GM12878 (cell line): ENCODE data around the gene IRF2BPL. TPM values are rescaled to one million over a fixed set of nuclear protein-coding genes. Genes with fewer than 3 reads are reported as not detected.

Source experiments
- ATAC-seq: fragments of 200-7000 bp; cut with Tn5 transposase; 3 replicates; pipeline ENCODE4 v1.9.1; 2020; ENCODE audit warnings: mild to moderate bottlenecking, moderate library complexity
- BruUV-seq: library from RNA; stranded (reverse); fragments of 400-500 nt; replicated peaks from 2 replicates; lab custom pipeline; 2021; lab: Mats Ljungman, UMichigan
- CTCF ChIA-PET: fragments of 300-600 bp; sonication (Branson Sonifier 250); formaldehyde crosslinking; extraction: SDS; loops from one replicate; lab custom pipeline; 2021; ENCODE audit warnings: inconsistent platforms; lab: Yijun Ruan, JAX
- POLR2A ChIA-PET: fragments of 350-600 bp; formaldehyde crosslinking; extraction: SDS; loops from one replicate; lab custom pipeline; 2021; ENCODE audit warnings: inconsistent platforms; lab: Charles Lee
- RAD21 ChIA-PET: fragments of 300-600 bp; sonication (Branson Sonifier 250); formaldehyde crosslinking; loops from one replicate; lab custom pipeline; 2023; ENCODE audit warnings: antibody characterized with exemption; ENCODE audit not compliant: unreplicated experiment; lab: Charles Lee
- SMC1A ChIA-PET: fragments of 300-600 bp; sonication (Branson Sonifier 250); formaldehyde crosslinking; loops from one replicate; lab custom pipeline; 2023; ENCODE audit not compliant: unreplicated experiment, uncharacterized antibody; lab: Charles Lee
- DNase-seq: peaks from one replicate; pipeline ENCODE4 v3.0.0-alpha.2; 2011; ENCODE audit warnings: low read depth, low spot score
- FAIRE-seq: peaks from 3 replicates; lab custom pipeline; 2011; peaks lifted over from hg19 to GRCh38; lab: Jason Lieb, UNC
- H2AFZ ChIP-seq: 2 replicates; pipeline ENCODE4 v1.6.0; 2011; ENCODE audit warnings: low read depth, low read length, control low read depth; ENCODE audit not compliant: control insufficient read depth
- H3K27ac ChIP-seq: 2 replicates; pipeline ENCODE4 v1.5.1; 2011; ENCODE audit warnings: control low read depth; ENCODE audit not compliant: control insufficient read depth, insufficient read depth
- H3K27me3 ChIP-seq, 2 experiments: replicated peaks in 1 of 2; 2 replicates each; pipeline versions ENCODE4 v1.6.0 to v1.6.1; 2011; ENCODE audit warnings: low read length in 1 of 2; ENCODE audit not compliant: control insufficient read depth in 2 of 2, insufficient read depth in 2 of 2
- H3K36me3 ChIP-seq, 2 experiments: 2 replicates each; pipeline ENCODE4 v1.5.1; 2011; ENCODE audit warnings: low read length in 1 of 2; ENCODE audit not compliant: control insufficient read depth in 2 of 2, insufficient read depth in 2 of 2
- H3K4me1 ChIP-seq: 2 replicates; pipeline ENCODE4 v1.6.1; 2011; ENCODE audit warnings: mild to moderate bottlenecking, low read length, moderate library complexity, mixed read lengths; ENCODE audit not compliant: control insufficient read depth, insufficient read depth
- H3K4me2 ChIP-seq: 2 replicates; pipeline ENCODE4 v1.6.0; 2011; ENCODE audit warnings: control low read depth; ENCODE audit not compliant: control insufficient read depth, insufficient read depth
- H3K4me3 ChIP-seq: fragments of 200-600 bp; sonication (generic); 2 replicates; pipeline ENCODE4 v1.5.1; 2016
- H3K79me2 ChIP-seq: 2 replicates; pipeline ENCODE4 v1.6.0; 2011; ENCODE audit warnings: low read length; ENCODE audit not compliant: control insufficient read depth, insufficient read depth
- H3K9ac ChIP-seq: 2 replicates; pipeline ENCODE4 v1.8.0; 2011; ENCODE audit warnings: low read length, control low read depth, mixed read lengths; ENCODE audit not compliant: control insufficient read depth, insufficient read depth
- H3K9me3 ChIP-seq: replicated peaks from 3 replicates; pipeline ENCODE4 v1.5.1; 2011; ENCODE audit warnings: mild to moderate bottlenecking, low read length; ENCODE audit not compliant: control insufficient read depth, insufficient read depth
- H4K20me1 ChIP-seq: 2 replicates; pipeline ENCODE4 v1.6.0; 2011; ENCODE audit not compliant: control insufficient read depth, insufficient read depth
- CBX5 ChIP-seq: sonication (generic); IDR thresholded peaks from 2 replicates; pipeline ENCODE4 v1.6.1; 2016; ENCODE audit warnings: low read depth, moderate library complexity, mild to moderate bottlenecking, inconsistent platforms
- DPF2 ChIP-seq: fragments of 450-650 bp; IDR thresholded peaks from 2 replicates; pipeline ENCODE4 v1.6.1; 2017; ENCODE audit warnings: mild to moderate bottlenecking
- E2F8 ChIP-seq: fragments of 450-650 bp; IDR thresholded peaks from 2 replicates; pipeline ENCODE4 v1.6.1; 2018; ENCODE audit warnings: mild to moderate bottlenecking, low read depth, moderate library complexity; ENCODE audit not compliant: partially characterized antibody
- ELK1 ChIP-seq: IDR thresholded peaks from 2 replicates; pipeline ENCODE4 v1.6.1; 2012; ENCODE audit warnings: low read depth, low read length, improper control_type of control experiment
- EP300 ChIP-seq, 2 experiments: fragments of 150-350 bp in 1 of 2; IDR thresholded peaks; 2 replicates each; pipeline ENCODE4 v1.6.1; 2011 to 2012; ENCODE audit warnings: low read depth in 2 of 2, low read length in 2 of 2, borderline replicate concordance in 1 of 2, improper control_type of control experiment in 1 of 2, inconsistent platforms in 1 of 2; ENCODE audit not compliant: control insufficient read depth in 1 of 2
- ESRRA ChIP-seq: IDR thresholded peaks from 2 replicates; pipeline ENCODE4 v1.6.1; 2012; ENCODE audit warnings: mild to moderate bottlenecking, low read length, improper control_type of control experiment
- HCFC1 ChIP-seq: fragments of 150-350 bp; IDR thresholded peaks from 2 replicates; pipeline ENCODE4 v1.6.1; 2014; ENCODE audit warnings: low read length
- IKZF2 ChIP-seq, 2 experiments: fragments of 450-650 bp; IDR thresholded peaks; 2 replicates each; pipeline ENCODE4 v1.6.1; 2017; ENCODE audit warnings: mild to moderate bottlenecking in 2 of 2, moderate library complexity in 2 of 2
- JUNB ChIP-seq: IDR thresholded peaks from 2 replicates; pipeline ENCODE4 v1.6.1; 2016; ENCODE audit warnings: antibody characterized with exemption, mild to moderate bottlenecking
- MTA3 ChIP-seq: IDR thresholded peaks from 2 replicates; pipeline ENCODE4 v1.6.1; 2012; ENCODE audit warnings: low read length, inconsistent platforms, borderline replicate concordance
- NFXL1 ChIP-seq: fragments of 450-650 bp; IDR thresholded peaks from 2 replicates; pipeline ENCODE4 v1.6.1; 2017; ENCODE audit warnings: antibody characterized with exemption, mild to moderate bottlenecking, borderline replicate concordance
- PML ChIP-seq: IDR thresholded peaks from 2 replicates; pipeline ENCODE4 v1.6.1; 2012; ENCODE audit warnings: low read length, inconsistent platforms
- POLR2AphosphoS5 ChIP-seq: IDR thresholded peaks from 2 replicates; pipeline ENCODE4 v1.6.1; 2011; ENCODE audit warnings: mild to moderate bottlenecking, low read length, inconsistent platforms
- RFX5 ChIP-seq: IDR thresholded peaks from 2 replicates; pipeline ENCODE4 v1.6.1; 2011; ENCODE audit warnings: low read depth, low read length, improper control_type of control experiment
- SUZ12 ChIP-seq: fragments of 200-600 bp; sonication (generic); IDR thresholded peaks from one replicate; pipeline ENCODE4 v1.6.1; 2018; ENCODE audit warnings: antibody characterized with exemption, mild to moderate bottlenecking; ENCODE audit not compliant: unreplicated experiment
- USF1 ChIP-seq: IDR thresholded peaks from 2 replicates; pipeline ENCODE4 v1.6.1; 2011; ENCODE audit warnings: borderline replicate concordance, low read depth, mild to moderate bottlenecking, moderate library complexity, mixed read lengths, low read length; ENCODE audit not compliant: insufficient read depth; ENCODE audit errors: extremely low read length
- WRNIP1 ChIP-seq: IDR thresholded peaks from 2 replicates; pipeline ENCODE4 v1.6.1; 2011; ENCODE audit warnings: low read depth, low read length, improper control_type of control experiment, borderline replicate concordance
- WGBS: methylation state at CpG from one replicate; pipeline ENCODE4 v1.1.6; 2016; ENCODE audit warnings: low lambda C conversion rate; ENCODE audit not compliant: insufficient replicate concordance, insufficient coverage; ENCODE audit errors: missing lambda C conversion rate; 5-methylcytosine and 5-hydroxymethylcytosine counted together
- in situ Hi-C: fragments of 300-500 bp; cut with MboI; formaldehyde crosslinking; loops from 9 replicates; pipeline ENCODE4 v1.14.3; 2018; ENCODE audit warnings: mixed read lengths
- intact Hi-C: fragments of 100-400 bp; cut with micrococcal nuclease; formaldehyde crosslinking; loops from one replicate; pipeline ENCODE4 v1.14.2; 2022; ENCODE audit not compliant: unreplicated experiment
- polyA plus RNA-seq, 11 experiments: library from polyadenylated mRNA; depleted of rRNA in 4 of 11; unstranded in 6 of 11; stranded (reverse) in 5 of 11; fragments of >200 nt; fragmentation: Nextera tagmentation in 4 of 11; fragmentation: Illumina TruSeq in 1 of 11; extraction: Ambion mirVana in 4 of 11; extraction: Trizol in 1 of 11; gene quantifications; 1 replicate in 1 of 11; 2 replicates in 10 of 11; pipeline versions ENCODE4 v1.2.1 to v1.2.3, GENCODE V29; 2011 to 2016; ENCODE audit warnings: inconsistent platforms in 2 of 11, missing spikeins in 2 of 11, low read depth in 1 of 11
- total RNA-seq, 4 experiments: library from RNA; depleted of rRNA in 3 of 4; stranded (reverse); fragments of >200 nt in 3 of 4; fragmentation: Illumina TruSeq in 1 of 4; extraction: Trizol in 1 of 4; gene quantifications; 2 replicates each; pipeline versions ENCODE4 v1.2.1 to v1.2.3, GENCODE V29; 2013 to 2021

IRF2BPL gene
- total and polyA plus RNA-seq, 10 of the 15 experiments (the other 5 are each of a cell fraction or from before 2014, with no cell fraction given), result 1.2 to 34.5 (median 3.1) TPM

GRCh38 chr14:76977793-76978720 lies 50.5 kb downstream of the IRF2BPL start:
- Histone ChIP-seq H3K4me2 (peak overlapping the region; percentile 40), H3K9me3 (peaks cover 4% of the 10 kb centered on the region; the same call in 1 of the 3 replicates), H4K20me1 (no peaks in the 10 kb centered on the region), H3K4me3 (no peak overlapping the region), H2AFZ (peak overlapping the region; percentile 79), H3K4me1 (peaks cover 20% of the 10 kb centered on the region), H3K36me3 (no peaks in the 10 kb centered on the region), H3K27me3 (no peaks in the 10 kb centered on the region), H3K9ac (peak overlapping the region; percentile 7; the same call in 1 of the 2 replicates), H3K27ac (peak overlapping the region; percentile 65), H3K79me2 (no peaks in the 10 kb centered on the region)
- CTCF ChIA-PET, result interaction anchor here (0.6 to 3.1 kb wide), 13 partner anchors 9 to 146 kb away, joined by 3 to 22 read pairs (median 4); no protein-coding TSS in a partner anchor
- intact Hi-C loops (loop anchor here (2.0 kb wide), 1 partner anchor 15 kb away; no protein-coding TSS in a partner anchor), in situ Hi-C loops (no loop called here)
- ATAC-seq (peak; percentile 98), FAIRE-seq (peak; percentile 83), DNase-seq (peak; percentile 81)
- POLR2A ChIA-PET, result interaction anchor here (0.6 to 3.9 kb wide), 25 partner anchors 10 to 207 kb away, joined by 3 to 36 read pairs (median 5); partner anchors contain the start of gene IRF2BPL
- RAD21 ChIA-PET, result interaction anchor here (0.7 to 4.1 kb wide), 25 partner anchors 10 to 87 kb away, joined by 3 to 71 read pairs (median 9); partner anchors contain the start of gene IRF2BPL
- SMC1A ChIA-PET, result interaction anchor here (0.7 to 4.0 kb wide), 24 partner anchors 8 to 90 kb away, joined by 3 to 38 read pairs (median 6); partner anchors contain the start of gene IRF2BPL
- TSS peak; percentile 98 for BruUV-seq
- 10% methylated on average over 13 of the region's 15 CpGs for WGBS
- TF ChIP-seq ELK1, result no peak
- TF ChIP-seq PML, result peak; percentile 36; the same call in 1 of the 2 replicates
- TF ChIP-seq HCFC1, result no peak
- 0 out of 2 replicates have a peak, but pooled peaks have one; percentile 35 for TF ChIP-seq ESRRA
- TF ChIP-seq POLR2AphosphoS5, result peak; percentile 30; the same call in 1 of the 2 replicates
- peak; percentile 64 to 75; a peak in 2 of 4 replicates for TF ChIP-seq EP300 (IDR thresholded peaks at IDR 0.05; ENCODE audit: borderline replicate concordance in 1 of 2, control insufficient read depth in 1 of 2, low read depth in 2 of 2, low read length in 2 of 2)
- no peak for TF ChIP-seq E2F8
- no peak for TF ChIP-seq USF1
- TF ChIP-seq IKZF2 (IDR thresholded peaks at IDR 0.05), result peak; percentile 68 to 77; a peak in 3 of 4 replicates
- TF ChIP-seq NFXL1, result no peak
- peak; percentile 12; the same call in 1 of the 2 replicates for TF ChIP-seq JUNB
- TF ChIP-seq CBX5, result no peak
- no peak for TF ChIP-seq SUZ12
- TF ChIP-seq RFX5, result no peak
- no peak for TF ChIP-seq MTA3
- no peak for TF ChIP-seq WRNIP1
- peak; percentile 55 for TF ChIP-seq DPF2
